HepG2 (cell line): ENCODE results near the gene SBK2. TPM values are rescaled to one million over a fixed set of nuclear protein-coding genes. Genes with fewer than 3 reads are reported as not detected.

Source experiments
- BCL6 ChIP-seq: IDR thresholded peaks from 2 replicates; pipeline ENCODE4 v1.6.1; 2016; ENCODE audit warnings: missing genetic modification reagents, missing compliant biosample characterization
- KDM2A ChIP-seq: sonication (generic); formaldehyde crosslinking; IDR thresholded peaks from 2 replicates; pipeline ENCODE4 v1.4.0; 2020; ENCODE audit warnings: low read depth, missing genetic modification reagents, borderline replicate concordance
- KIAA2018 ChIP-seq: sonication (generic); formaldehyde crosslinking; IDR thresholded peaks from 2 replicates; pipeline ENCODE4 v1.5.0; 2020; ENCODE audit warnings: mild to moderate bottlenecking, missing genetic modification reagents, borderline replicate concordance
- MIXL1 ChIP-seq: IDR thresholded peaks from 2 replicates; pipeline ENCODE4 v1.6.1; 2016
- PHF8 ChIP-seq: sonication (generic); formaldehyde crosslinking; IDR thresholded peaks from 2 replicates; pipeline ENCODE4 v1.5.0; 2020; ENCODE audit warnings: missing genetic modification reagents
- POLR2AphosphoS2 ChIP-seq: IDR thresholded peaks from 2 replicates; pipeline ENCODE4 v1.6.1; 2011; ENCODE audit warnings: low read depth, low read length, improper control_type of control experiment
- RAD51 ChIP-seq: fragments of 450-650 bp; IDR thresholded peaks from 2 replicates; pipeline ENCODE4 v1.6.1; 2016; ENCODE audit warnings: borderline replicate concordance
- RCOR2 ChIP-seq: IDR thresholded peaks from 2 replicates; pipeline ENCODE4 v1.6.1; 2016; ENCODE audit warnings: missing biosample characterization, missing genetic modification reagents
- SMARCE1 ChIP-seq: fragments of 450-650 bp; IDR thresholded peaks from 2 replicates; pipeline ENCODE4 v1.6.1; 2017; ENCODE audit warnings: borderline replicate concordance
- SNRNP70 ChIP-seq: fragments of 200-400 bp; formaldehyde crosslinking; IDR thresholded peaks from 2 replicates; pipeline ENCODE4 v1.6.1; 2017; ENCODE audit warnings: mild to moderate bottlenecking, low read depth, low read length, moderate library complexity
- SP140L ChIP-seq: sonication (generic); formaldehyde crosslinking; IDR thresholded peaks from 2 replicates; pipeline ENCODE4 v1.4.0; 2020; ENCODE audit warnings: missing genetic modification reagents, borderline replicate concordance
- TEAD2 ChIP-seq: sonication (generic); formaldehyde crosslinking; IDR thresholded peaks from 2 replicates; pipeline ENCODE4 v1.9.0; 2021; ENCODE audit warnings: missing genetic modification reagents
- THAP8 ChIP-seq: sonication (generic); formaldehyde crosslinking; IDR thresholded peaks from 2 replicates; pipeline ENCODE4 v1.5.1; 2020; ENCODE audit warnings: missing genetic modification reagents, mild to moderate bottlenecking, borderline replicate concordance
- USF2 ChIP-seq, 2 experiments: sonication (generic) in 1 of 2; formaldehyde crosslinking in 1 of 2; IDR thresholded peaks; 2 replicates each; pipeline versions ENCODE4 v1.5.1 to v1.6.1; 2011 to 2020; ENCODE audit warnings: borderline replicate concordance in 1 of 2, low read depth in 1 of 2, low read length in 1 of 2, mild to moderate bottlenecking in 1 of 2, missing genetic modification reagents in 1 of 2, moderate library complexity in 1 of 2
- ZFY ChIP-seq: sonication (generic); formaldehyde crosslinking; IDR thresholded peaks from 2 replicates; pipeline ENCODE4 v1.4.0; 2020; ENCODE audit warnings: missing genetic modification reagents
- ZNF12 ChIP-seq: sonication (generic); formaldehyde crosslinking; IDR thresholded peaks from 2 replicates; pipeline ENCODE4 v1.5.0; 2020; ENCODE audit warnings: missing genetic modification reagents
- ZNF614 ChIP-seq: IDR thresholded peaks from 2 replicates; pipeline ENCODE4 v1.6.1; 2018; ENCODE audit warnings: missing biosample characterization, missing genetic modification reagents, inconsistent platforms, borderline replicate concordance
- polyA plus RNA-seq, 8 experiments: library from polyadenylated mRNA; depleted of rRNA in 3 of 8; stranded (reverse) in 7 of 8; unstranded in 1 of 8; fragments of >200 nt; fragmentation: Illumina TruSeq in 4 of 8; extraction: Trizol in 4 of 8; gene quantifications; 2 replicates each; pipeline versions ENCODE4 v1.2.1 to v1.2.3, GENCODE V29; 2011 to 2016; ENCODE audit warnings: low read depth in 4 of 8, missing spikeins in 1 of 8, mixed read lengths in 1 of 8; ENCODE audit not compliant: insufficient read depth in 1 of 8
- total RNA-seq, 5 experiments: library from RNA; depleted of rRNA; stranded (reverse); fragments of >200 nt; fragmentation: Illumina TruSeq; extraction: Trizol; gene quantifications; 2 replicates each; pipeline ENCODE4 v1.2.3, GENCODE V29; 2016; ENCODE audit warnings: low read depth in 1 of 5
- TF ChIP-seq, protein P1 (sequence below): IDR thresholded peaks from 2 replicates; pipeline ENCODE4 v1.6.1; 2016; ENCODE audit warnings: control low read depth

Gene SBK2
- total and polyA plus RNA-seq, 2 of the 13 experiments (the other 11 are each of a cell fraction or from before 2014, with no cell fraction given): 0.24 TPM; not detected in 1

- TF ChIP-seq KIAA2018 (CRISPR knock-in tag): no peak
- TF ChIP-seq KDM2A (CRISPR knock-in tag): peak; percentile 49
- 0 out of 2 replicates have a peak, but pooled peaks have one; percentile 18 for TF ChIP-seq PHF8
- TF ChIP-seq ZFY (CRISPR knock-in tag): peak; percentile 50; the same call in 1 of the 2 replicates
- TF ChIP-seq, protein P1, sequence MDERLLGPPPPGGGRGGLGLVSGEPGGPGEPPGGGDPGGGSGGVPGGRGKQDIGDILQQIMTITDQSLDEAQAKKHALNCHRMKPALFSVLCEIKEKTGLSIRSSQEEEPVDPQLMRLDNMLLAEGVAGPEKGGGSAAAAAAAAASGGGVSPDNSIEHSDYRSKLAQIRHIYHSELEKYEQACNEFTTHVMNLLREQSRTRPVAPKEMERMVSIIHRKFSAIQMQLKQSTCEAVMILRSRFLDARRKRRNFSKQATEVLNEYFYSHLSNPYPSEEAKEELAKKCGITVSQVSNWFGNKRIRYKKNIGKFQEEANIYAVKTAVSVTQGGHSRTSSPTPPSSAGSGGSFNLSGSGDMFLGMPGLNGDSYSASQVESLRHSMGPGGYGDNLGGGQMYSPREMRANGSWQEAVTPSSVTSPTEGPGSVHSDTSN (CRISPR knock-in tag): peak; percentile 48; the same call in 1 of the 2 replicates
- no peak for TF ChIP-seq TEAD2 (CRISPR knock-in tag)
- no peak for TF ChIP-seq ZNF12 (CRISPR knock-in tag)
- no peak for TF ChIP-seq THAP8
- TF ChIP-seq POLR2AphosphoS2: no peak
- TF ChIP-seq RCOR2 (CRISPR knock-in tag): no peak
- peak; percentile 50 for TF ChIP-seq BCL6 (CRISPR knock-in tag)
- no peak for TF ChIP-seq SMARCE1
- TF ChIP-seq RAD51: no peak
- peak; percentile 35; the same call in 1 of the 2 replicates for TF ChIP-seq ZNF614 (CRISPR knock-in tag)
- no peak for TF ChIP-seq SNRNP70
- no peak for TF ChIP-seq USF2 (IDR thresholded peaks at IDR 0.05; ENCODE audit: low read depth, low read length)
- no peak for TF ChIP-seq USF2 (CRISPR knock-in tag; IDR thresholded peaks at IDR 0.05; ENCODE audit: borderline replicate concordance)
- TF ChIP-seq MIXL1 (CRISPR knock-in tag): no peak
- TF ChIP-seq SP140L (CRISPR knock-in tag): no peak
Measured at GRCh38 chr19:55554741-55555152, 17.8 kb upstream of the SBK2 start (continued).
